Cardiac muscle cell (in vitro differentiated cells and primary cell): ENCODE data around the gene FGF14. TPM values are rescaled to one million over a fixed set of nuclear protein-coding genes. Genes with fewer than 3 reads are reported as not detected.
A peak's percentile ranks its signal among the peaks of the same experiment; 100 is the strongest.

Experiments used
- DNase-seq, 2 donors: peaks; one replicate each; pipeline versions ENCODE4 v3.0.0 to v3.0.0-alpha.2; 2010 to 2017; ENCODE audit warnings: low read depth in 1 of 2, low spot score in 1 of 2
- H3K27ac ChIP-seq: fragments of 200-600 bp; sonication (generic); 2 replicates; pipeline ENCODE4 v1.5.1; 2016
- H3K27me3 ChIP-seq: fragments of 200-600 bp; sonication (generic); 2 replicates; pipeline ENCODE4 v1.6.0; 2016; ENCODE audit warnings: control low read depth
- H3K36me3 ChIP-seq: fragments of 200-600 bp; sonication (generic); 2 replicates; pipeline ENCODE4 v1.5.1; 2016; ENCODE audit warnings: control low read depth
- H3K4me1 ChIP-seq: fragments of 200-600 bp; sonication (generic); 2 replicates; pipeline ENCODE4 v1.8.1; 2017; ENCODE audit warnings: low read depth, mild to moderate bottlenecking, mixed run types
- H3K4me3 ChIP-seq: fragments of 200-600 bp; sonication (generic); 2 replicates; pipeline ENCODE4 v1.5.1; 2016; ENCODE audit warnings: mild to moderate bottlenecking
- H3K9me3 ChIP-seq: fragments of 200-600 bp; sonication (generic); 2 replicates; pipeline ENCODE4 v1.5.1; 2017; ENCODE audit warnings: low read depth, mild to moderate bottlenecking, control low read depth
- CTCF ChIP-seq: IDR thresholded peaks from 2 replicates; pipeline ENCODE4 v1.5.1; 2012; ENCODE audit warnings: low read depth, mild to moderate bottlenecking, low read length
- polyA plus RNA-seq: library from polyadenylated mRNA; unstranded; fragments of >200 nt; fragmentation: Nextera tagmentation; extraction: Ambion mirVana; gene quantifications from 2 replicates; pipeline ENCODE4 v1.2.1, GENCODE V29; 2016
- total RNA-seq: library from RNA; depleted of rRNA; stranded (reverse); fragments of >200 nt; gene quantifications from 2 replicates; pipeline ENCODE4 v1.2.3, GENCODE V29; 2016

Gene FGF14
- total and polyA plus RNA-seq, 2 experiments from 2014 or later, result not detected

GRCh38 chr13:102311419-102311796 is 90.4 kb downstream of the FGF14 start:
- no peaks in the 10 kb centered on the region for H3K27me3 ChIP-seq
- H3K4me1 ChIP-seq, result peaks cover 3% of the 10 kb centered on the region
- H3K9me3 ChIP-seq, result no peaks in the 10 kb centered on the region
- H3K27ac ChIP-seq, result no peak overlapping the region
- H3K36me3 ChIP-seq, result no peaks in the 10 kb centered on the region
- no peak for DNase-seq
- no peak overlapping the region for H3K4me3 ChIP-seq
- TF ChIP-seq CTCF, result no peak

- no peak for TF ChIP-seq CTCF
- no peaks in the 10 kb centered on the region for H3K9me3 ChIP-seq
- H3K36me3 ChIP-seq, result no peaks in the 10 kb centered on the region
- H3K4me1 ChIP-seq, result peaks cover 3% of the 10 kb centered on the region
- DNase-seq, result no peak
- H3K4me3 ChIP-seq, result no peak overlapping the region
- no peaks in the 10 kb centered on the region for H3K27me3 ChIP-seq
- H3K27ac ChIP-seq, result no peak overlapping the region
Observed at GRCh38 chr13:102310691-102311418, 91.0 kb downstream of the FGF14 start.

- DNase-seq, result peak in 1 of 2 donors; percentile 73
- no peak overlapping the region for H3K4me3 ChIP-seq
- H3K9me3 ChIP-seq, result no peaks in the 10 kb centered on the region
- no peaks in the 10 kb centered on the region for H3K27me3 ChIP-seq
- TF ChIP-seq CTCF, result no peak
- peaks cover 3% of the 10 kb centered on the region for H3K4me1 ChIP-seq
- H3K36me3 ChIP-seq, result no peaks in the 10 kb centered on the region
- H3K27ac ChIP-seq, result no peak overlapping the region
Observed at GRCh38 chr13:102309110-102309509, 92.7 kb downstream of the FGF14 start.

- DNase-seq, result no peak
- Histone ChIP-seq H3K27ac (no peak overlapping the region), H3K36me3 (no peaks in the 10 kb centered on the region), H3K9me3 (no peaks in the 10 kb centered on the region), H3K4me1 (no peaks in the 10 kb centered on the region), H3K4me3 (no peak overlapping the region), H3K27me3 (no peaks in the 10 kb centered on the region)
- no peak for TF ChIP-seq CTCF
Observed at GRCh38 chr13:102302534-102302933, 99.3 kb downstream of the FGF14 start.

GRCh38 chr13:102300379-102300778 is 101.5 kb downstream of the FGF14 start:
- no peak for DNase-seq
- H3K36me3 ChIP-seq, result no peaks in the 10 kb centered on the region
- no peak overlapping the region for H3K27ac ChIP-seq
- H3K4me3 ChIP-seq, result no peak overlapping the region
- no peaks in the 10 kb centered on the region for H3K9me3 ChIP-seq
- H3K27me3 ChIP-seq, result no peaks in the 10 kb centered on the region
- TF ChIP-seq CTCF, result no peak
- no peaks in the 10 kb centered on the region for H3K4me1 ChIP-seq
